IPS DF 4.7 (cell line): ENCODE data around the gene KRT35.

Experiments
- DNase-seq: peaks from one replicate; pipeline ENCODE4 v3.0.0-alpha.2; 2013; ENCODE audit warnings: low spot score; ENCODE audit errors: extremely low read depth

The KRT35 gene

GRCh38 chr17:41512546-41513167 is 31.7 kb upstream of the KRT35 start:
- no peak for DNase-seq

GRCh38 chr17:41511716-41512115 is 30.8 kb upstream of the KRT35 start:
- DNase-seq, result no peak

GRCh38 chr17:41511116-41511515 is 30.2 kb upstream of the KRT35 start:
- DNase-seq, result no peak

- DNase-seq, result no peak
Observed at GRCh38 chr17:41510251-41511065, 29.5 kb upstream of the KRT35 start.

- no peak for DNase-seq
Observed at GRCh38 chr17:41507315-41507880, 26.4 kb upstream of the KRT35 start.

- DNase-seq, result no peak
Observed at GRCh38 chr17:41505809-41506767, 25.1 kb upstream of the KRT35 start.

GRCh38 chr17:41505007-41505808 is 24.3 kb upstream of the KRT35 start, which contains the start of gene KRT13:
TSS of gene KRT13 (minus strand) at chr17:41505612. CDS start at chr17:41505550, 62 bp downstream.
- DNase-seq, result no peak

GRCh38 chr17:41504246-41504977 is 23.5 kb upstream of the KRT35 start:
- no peak for DNase-seq

- DNase-seq, result no peak
Observed at GRCh38 chr17:41503202-41503601, 22.3 kb upstream of the KRT35 start.

- no peak for DNase-seq
Observed at GRCh38 chr17:41500131-41500911, 19.4 kb upstream of the KRT35 start.

GRCh38 chr17:41499714-41500113 is 18.8 kb upstream of the KRT35 start:
- DNase-seq, result no peak

- no peak for DNase-seq
Observed at GRCh38 chr17:41498276-41498675, 17.3 kb upstream of the KRT35 start.

- DNase-seq, result no peak
Observed at GRCh38 chr17:41496803-41497484, 16.0 kb upstream of the KRT35 start.

- no peak for DNase-seq
Observed at GRCh38 chr17:41494524-41494923, 13.6 kb upstream of the KRT35 start.

GRCh38 chr17:41492771-41493170 is 11.8 kb upstream of the KRT35 start:
- no peak for DNase-seq

GRCh38 chr17:41492351-41492750 is 11.4 kb upstream of the KRT35 start:
- DNase-seq, result no peak

- no peak for DNase-seq
Observed at GRCh38 chr17:41491476-41491875, 10.5 kb upstream of the KRT35 start.
